Nephron progenitor cell (in vitro differentiated cells): ENCODE measurements around the gene CRYBG1.

Source experiments
- DNase-seq: peaks from one replicate; pipeline ENCODE4 v3.0.0; 2021
- H3K27ac Mint-ChIP-seq: 2 replicates; pipeline ENCODE4 v1.8.0; 2021; ENCODE audit warnings: mild to moderate bottlenecking, moderate library complexity, mixed read lengths
- H3K27me3 Mint-ChIP-seq: 2 replicates; pipeline ENCODE4 v1.8.0; 2021; ENCODE audit warnings: mild to moderate bottlenecking, low read depth, mixed read lengths; ENCODE audit not compliant: poor library complexity
- H3K36me3 Mint-ChIP-seq: 2 replicates; pipeline ENCODE4 v1.8.0; 2021; ENCODE audit warnings: low read depth, mixed read lengths
- H3K4me1 Mint-ChIP-seq: 2 replicates; pipeline ENCODE4 v1.8.0; 2021; ENCODE audit warnings: mixed read lengths
- H3K4me3 Mint-ChIP-seq: 2 replicates; pipeline ENCODE4 v1.8.0; 2021; ENCODE audit warnings: mild to moderate bottlenecking, moderate library complexity, mixed read lengths
- H3K9me3 Mint-ChIP-seq: 2 replicates; pipeline ENCODE4 v1.8.0; 2021; ENCODE audit warnings: mild to moderate bottlenecking, moderate library complexity, mixed read lengths
- CTCF ChIP-seq: fragments of 200-600 bp; sonication (generic); IDR thresholded peaks from 2 replicates; pipeline ENCODE4 v1.5.0; 2021; ENCODE audit warnings: antibody characterized with exemption

Gene CRYBG1

GRCh38 chr6:106381223-106381622 lies 20.7 kb downstream of the CRYBG1 start:
- no peak for TF ChIP-seq CTCF
- peaks cover 7% of the 10 kb centered on the region for H3K27me3 Mint-ChIP-seq
- peaks cover 6% of the 10 kb centered on the region for H3K9me3 Mint-ChIP-seq
- H3K4me3 Mint-ChIP-seq, result no peak overlapping the region
- H3K4me1 Mint-ChIP-seq, result no peaks in the 10 kb centered on the region
- no peak for DNase-seq
- no peak overlapping the region for H3K27ac Mint-ChIP-seq
- no peaks in the 10 kb centered on the region for H3K36me3 Mint-ChIP-seq

- TF ChIP-seq CTCF, result no peak
- Mint-ChIP-seq H3K27ac (no peak overlapping the region), H3K36me3 (no peaks in the 10 kb centered on the region), H3K27me3 (peaks cover 9% of the 10 kb centered on the region), H3K4me1 (no peaks in the 10 kb centered on the region), H3K9me3 (peaks cover 12% of the 10 kb centered on the region), H3K4me3 (no peak overlapping the region)
- DNase-seq, result no peak
Measured at GRCh38 chr6:106381881-106382280, 21.4 kb downstream of the CRYBG1 start.

- DNase-seq, result no peak
- peaks cover 17% of the 10 kb centered on the region for H3K27me3 Mint-ChIP-seq
- H3K4me1 Mint-ChIP-seq, result no peaks in the 10 kb centered on the region
Measured at GRCh38 chr6:106383573-106383972, 23.1 kb downstream of the CRYBG1 start.

GRCh38 chr6:106385530-106385929 lies 25.0 kb downstream of the CRYBG1 start:
- H3K9me3 Mint-ChIP-seq, result peaks cover 15% of the 10 kb centered on the region
- DNase-seq, result no peak
- no peak overlapping the region for H3K27ac Mint-ChIP-seq
- H3K36me3 Mint-ChIP-seq, result no peaks in the 10 kb centered on the region
- no peaks in the 10 kb centered on the region for H3K4me1 Mint-ChIP-seq
- no peak overlapping the region for H3K4me3 Mint-ChIP-seq
- H3K27me3 Mint-ChIP-seq, result peaks cover 18% of the 10 kb centered on the region
- no peak for TF ChIP-seq CTCF

More at GRCh38 chr6:106383573-106383972, 23.1 kb downstream of the CRYBG1 start:
- H3K27ac Mint-ChIP-seq, result no peak overlapping the region
- peaks cover 15% of the 10 kb centered on the region for H3K9me3 Mint-ChIP-seq
- no peak for TF ChIP-seq CTCF
- H3K4me3 Mint-ChIP-seq, result no peak overlapping the region
- no peaks in the 10 kb centered on the region for H3K36me3 Mint-ChIP-seq

GRCh38 chr6:106387875-106388274 lies 27.4 kb downstream of the CRYBG1 start:
- H3K4me3 Mint-ChIP-seq, result no peak overlapping the region
- TF ChIP-seq CTCF, result no peak
- H3K27ac Mint-ChIP-seq, result no peak overlapping the region
- H3K36me3 Mint-ChIP-seq, result no peaks in the 10 kb centered on the region
- no peak for DNase-seq
- H3K4me1 Mint-ChIP-seq, result no peaks in the 10 kb centered on the region
- H3K27me3 Mint-ChIP-seq, result peaks cover 27% of the 10 kb centered on the region
- H3K9me3 Mint-ChIP-seq, result peaks cover 15% of the 10 kb centered on the region

- TF ChIP-seq CTCF, result no peak
- no peak for DNase-seq
- H3K27me3 Mint-ChIP-seq, result peaks cover 28% of the 10 kb centered on the region
- H3K4me1 Mint-ChIP-seq, result no peaks in the 10 kb centered on the region
- no peak overlapping the region for H3K27ac Mint-ChIP-seq
- no peak overlapping the region for H3K4me3 Mint-ChIP-seq
- H3K9me3 Mint-ChIP-seq, result peaks cover 15% of the 10 kb centered on the region
- H3K36me3 Mint-ChIP-seq, result no peaks in the 10 kb centered on the region
Measured at GRCh38 chr6:106390088-106390487, 29.6 kb downstream of the CRYBG1 start.
